GM18526 (cell line): ENCODE measurements around the gene TPP1.

Source experiments
- POLR2A ChIP-seq: IDR thresholded peaks from 3 replicates; pipeline ENCODE4 v1.6.1; 2011; ENCODE audit not compliant: insufficient read length; ENCODE audit errors: extremely low read depth

The TPP1 gene

GRCh38 chr11:6635082-6635932 lies 16.1 kb upstream of the TPP1 start:
- TF ChIP-seq POLR2A, result no peak

GRCh38 chr11:6634534-6634933 lies 15.3 kb upstream of the TPP1 start:
- TF ChIP-seq POLR2A, result no peak

GRCh38 chr11:6633422-6634408 lies 14.5 kb upstream of the TPP1 start:
- TF ChIP-seq POLR2A, result no peak

GRCh38 chr11:6632116-6633073 lies 13.2 kb upstream of the TPP1 start:
- TF ChIP-seq POLR2A, result no peak

- TF ChIP-seq POLR2A, result no peak
These were observed 12.2 kb upstream of the TPP1 start for GRCh38 chr11:6631361-6631890.

GRCh38 chr11:6630632-6631291 lies 11.5 kb upstream of the TPP1 start:
- no peak for TF ChIP-seq POLR2A

- no peak for TF ChIP-seq POLR2A
These were observed 10.8 kb upstream of the TPP1 start for GRCh38 chr11:6629892-6630631.

GRCh38 chr11:6629573-6629891 lies 10.3 kb upstream of the TPP1 start:
- TF ChIP-seq POLR2A, result no peak

GRCh38 chr11:6628526-6628925 lies 9.3 kb upstream of the TPP1 start:
- TF ChIP-seq POLR2A, result no peak

- no peak for TF ChIP-seq POLR2A
These were observed 8.6 kb upstream of the TPP1 start for GRCh38 chr11:6627762-6628241.

GRCh38 chr11:6626971-6627761 lies 7.9 kb upstream of the TPP1 start:
- TF ChIP-seq POLR2A, result no peak

GRCh38 chr11:6625832-6626420 lies 6.7 kb upstream of the TPP1 start:
- TF ChIP-seq POLR2A, result no peak
